Dendritic cell treated with granulocyte-macrophage colony-stimulating factor and Interleukin-4, amounts not matched to agents 40 ng/mL and 50 ng/mL, for 4 days (primary cell): ENCODE results near the gene KLHDC10.
"Not testable (repeated sequence)": the region's sequence is repeated elsewhere in the genome, so short reads cannot be mapped to it uniquely, and the experiment has no call there.

Source experiments
- H3K27ac Mint-ChIP-seq: one replicate; pipeline ENCODE4 v1.8.0; 2022; ENCODE audit warnings: mild to moderate bottlenecking, mixed read lengths
- H3K27me3 Mint-ChIP-seq: one replicate; pipeline ENCODE4 v1.8.0; 2022; ENCODE audit warnings: mild to moderate bottlenecking, mixed read lengths
- H3K36me3 Mint-ChIP-seq: one replicate; pipeline ENCODE4 v1.8.0; 2022; ENCODE audit warnings: low read depth, mixed read lengths
- H3K4me1 Mint-ChIP-seq: one replicate; pipeline ENCODE4 v1.8.0; 2022; ENCODE audit warnings: low read depth, mixed read lengths
- H3K4me3 Mint-ChIP-seq: one replicate; pipeline ENCODE4 v1.8.0; 2022; ENCODE audit warnings: mild to moderate bottlenecking, moderate library complexity, mixed read lengths
- H3K9me3 Mint-ChIP-seq: one replicate; pipeline ENCODE4 v1.8.0; 2022; ENCODE audit warnings: mixed read lengths
- intact Hi-C: fragments of 100-400 bp; cut with micrococcal nuclease; formaldehyde crosslinking; loops from one replicate; pipeline ENCODE4 v1.15.0; 2022

The KLHDC10 gene

DNA sequence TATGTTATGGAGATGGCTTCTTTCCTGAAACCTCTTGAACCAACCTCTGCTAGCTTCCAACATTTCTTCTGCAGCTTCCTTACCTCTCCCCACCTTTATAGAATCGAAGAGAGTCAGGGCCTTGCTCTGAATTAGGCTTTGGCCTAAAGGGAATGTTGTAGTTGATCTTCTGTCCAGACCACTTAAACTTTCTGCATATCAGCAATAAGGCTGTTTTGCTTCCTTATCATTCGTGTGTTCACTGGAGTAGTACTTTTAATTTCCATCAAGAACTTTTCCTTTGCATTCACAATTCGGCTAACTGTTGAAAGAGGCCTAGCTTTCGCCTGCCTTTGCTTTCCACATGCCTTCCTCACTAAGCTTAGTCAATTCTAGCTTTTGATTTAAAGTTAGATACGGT is 48.0 kb downstream of the KLHDC10 start:
- H3K4me3 Mint-ChIP-seq, result no peak overlapping the region
- H3K27me3 Mint-ChIP-seq, result no peaks in the 10 kb centered on the region
- intact Hi-C loops, result no loop called here
- no peak overlapping the region for H3K27ac Mint-ChIP-seq
- peaks cover 26% of the 10 kb centered on the region for H3K36me3 Mint-ChIP-seq
- H3K4me1 Mint-ChIP-seq, result no peaks in the 10 kb centered on the region
- no peaks in the 10 kb centered on the region for H3K9me3 Mint-ChIP-seq

DNA sequence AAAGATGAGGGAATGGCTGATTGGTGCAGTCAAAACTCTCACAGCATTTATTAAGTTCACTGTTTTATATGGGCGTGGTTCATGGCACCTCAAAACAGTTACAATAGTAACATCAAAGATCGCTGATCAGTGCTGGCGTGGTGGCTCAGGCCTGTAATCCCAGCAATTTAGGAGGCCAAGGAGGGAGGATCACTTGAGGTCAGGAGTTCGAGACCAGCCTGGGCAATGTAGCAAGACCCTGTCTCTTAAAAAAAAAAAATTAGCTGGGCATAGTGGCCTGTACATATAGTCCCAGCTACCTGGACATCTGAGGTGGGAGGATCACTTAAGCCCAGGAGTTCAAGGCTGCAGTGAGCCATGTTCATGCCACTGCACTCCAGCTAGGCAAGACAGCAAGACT is 48.5 kb downstream of the KLHDC10 start:
- Mint-ChIP-seq H3K4me3 (no peak overlapping the region), H3K36me3 (peaks cover 31% of the 10 kb centered on the region), H3K4me1 (no peaks in the 10 kb centered on the region), H3K27ac (no peak overlapping the region), H3K9me3 (no peaks in the 10 kb centered on the region), H3K27me3 (no peaks in the 10 kb centered on the region)
- intact Hi-C loops, result no loop called here

DNA sequence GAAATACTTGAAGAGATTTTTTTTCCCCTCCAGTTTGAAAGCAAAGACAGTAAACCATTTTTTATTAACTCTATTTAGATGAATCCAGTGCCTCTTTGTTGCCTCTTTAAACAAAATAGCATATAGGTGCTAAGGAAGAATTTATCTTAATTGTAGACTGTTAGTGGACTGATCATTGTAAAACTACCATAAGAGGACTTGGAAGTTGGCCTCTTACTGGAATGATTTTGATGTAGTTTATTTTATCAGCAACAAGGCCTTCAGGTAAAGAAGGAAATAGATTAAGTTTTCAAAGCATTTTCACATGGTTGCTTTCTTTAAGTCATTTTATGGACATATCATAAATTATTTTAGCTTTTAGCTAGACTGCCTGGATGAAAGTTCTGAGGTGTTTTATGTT is 53.2 kb downstream of the KLHDC10 start:
- no peak overlapping the region for H3K27ac Mint-ChIP-seq
- H3K4me1 Mint-ChIP-seq, result no peaks in the 10 kb centered on the region
- H3K9me3 Mint-ChIP-seq, result no peaks in the 10 kb centered on the region
- H3K4me3 Mint-ChIP-seq, result no peak overlapping the region
- H3K36me3 Mint-ChIP-seq, result peaks cover 69% of the 10 kb centered on the region
- intact Hi-C loops, result no loop called here
- no peaks in the 10 kb centered on the region for H3K27me3 Mint-ChIP-seq

DNA sequence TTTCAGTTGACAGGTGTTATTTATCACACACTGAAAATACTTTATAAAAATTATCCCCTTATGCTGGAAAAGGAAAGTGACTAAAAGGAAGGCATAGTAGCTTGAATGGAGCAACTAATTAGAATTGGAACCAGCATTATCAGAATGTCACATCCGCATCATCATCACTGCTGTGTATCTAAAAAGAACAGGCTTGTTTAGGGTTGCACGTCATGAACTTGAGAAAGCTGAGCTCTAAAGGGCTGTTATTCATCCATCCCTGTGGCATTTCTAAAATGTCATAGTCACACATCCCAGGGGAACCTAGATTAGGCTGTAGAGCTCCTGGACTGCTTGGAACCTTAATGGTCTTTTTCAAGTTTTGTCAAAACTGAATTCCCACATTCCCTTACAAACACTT is 54.4 kb downstream of the KLHDC10 start:
- H3K27me3 Mint-ChIP-seq, result no peaks in the 10 kb centered on the region
- intact Hi-C loops, result no loop called here
- no peak overlapping the region for H3K4me3 Mint-ChIP-seq
- H3K36me3 Mint-ChIP-seq, result peaks cover 81% of the 10 kb centered on the region
- H3K9me3 Mint-ChIP-seq, result no peaks in the 10 kb centered on the region
- H3K27ac Mint-ChIP-seq, result no peak overlapping the region
- H3K4me1 Mint-ChIP-seq, result no peaks in the 10 kb centered on the region

DNA sequence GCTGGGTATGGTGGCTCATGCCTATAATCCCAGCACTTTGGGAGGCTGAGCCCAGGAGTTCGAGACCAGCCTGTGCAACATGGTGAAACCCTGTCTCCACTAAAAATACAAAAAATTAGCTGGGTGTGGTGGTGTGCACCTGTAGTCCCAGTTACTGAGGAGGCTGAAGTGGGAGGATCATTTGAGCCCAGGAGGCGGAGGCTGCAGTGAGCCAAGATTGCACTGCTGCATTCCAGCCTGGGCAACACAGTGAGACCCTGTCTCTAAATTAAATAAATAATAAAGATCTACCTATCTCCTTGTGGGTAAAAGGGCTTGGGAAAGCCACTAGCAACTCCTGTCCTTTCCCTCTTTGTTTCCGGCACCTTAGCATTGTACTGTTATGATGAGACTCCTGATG is 56.5 kb downstream of the KLHDC10 start:
- H3K4me1 Mint-ChIP-seq, H3K4me3 Mint-ChIP-seq, H3K9me3 Mint-ChIP-seq, intact Hi-C loops, H3K27ac Mint-ChIP-seq, H3K27me3 Mint-ChIP-seq: not testable (repeated sequence)
- peaks cover 91% of the 10 kb centered on the region for H3K36me3 Mint-ChIP-seq

DNA sequence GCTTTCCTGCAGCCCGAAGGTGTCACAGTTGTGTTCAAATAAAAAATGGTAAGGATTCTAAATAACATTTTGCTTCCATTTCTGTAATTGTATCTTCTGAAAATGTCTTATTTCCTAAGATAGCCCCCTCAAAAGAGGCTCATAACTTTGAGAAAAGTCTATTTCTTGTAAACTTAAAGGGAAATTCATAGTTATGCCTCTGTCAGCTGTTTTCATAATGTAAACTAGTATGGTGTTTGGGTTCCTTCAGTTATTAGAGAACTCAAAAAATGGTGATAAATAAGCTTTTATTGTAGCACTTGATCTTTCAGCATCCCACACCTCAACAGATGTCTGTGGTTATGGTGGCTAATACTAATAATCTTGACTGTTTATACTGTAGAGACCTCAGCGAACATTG is 57.1 kb downstream of the KLHDC10 start:
- Mint-ChIP-seq H3K4me1 (no peaks in the 10 kb centered on the region), H3K27me3 (no peaks in the 10 kb centered on the region), H3K27ac (no peak overlapping the region), H3K36me3 (peaks cover 91% of the 10 kb centered on the region), H3K4me3 (no peak overlapping the region), H3K9me3 (no peaks in the 10 kb centered on the region)
- intact Hi-C loops, result no loop called here

DNA sequence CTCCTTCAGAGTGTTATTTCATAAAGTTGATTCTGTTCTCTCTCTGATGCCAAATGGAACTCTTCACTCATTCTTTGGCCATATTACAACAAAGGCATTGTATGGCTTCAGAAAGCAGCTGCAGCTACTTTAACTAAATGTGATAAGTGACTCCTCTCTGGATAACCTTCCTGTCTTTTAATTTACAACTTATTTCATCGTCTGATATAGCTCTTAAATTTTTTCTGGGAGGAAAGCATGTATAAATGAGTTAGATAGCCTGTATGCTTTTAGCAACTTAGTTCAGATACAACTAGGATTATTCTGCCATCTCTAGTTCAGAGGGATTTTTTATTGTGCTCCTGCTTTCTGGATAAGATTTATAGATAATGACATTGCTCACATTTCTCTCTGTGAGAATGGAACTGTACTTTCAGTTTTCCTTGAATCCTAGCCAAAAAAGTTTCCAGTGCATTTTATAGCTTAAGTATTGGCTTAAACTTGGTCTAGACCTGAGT is 57.5 kb downstream of the KLHDC10 start:
- Mint-ChIP-seq H3K4me1 (no peaks in the 10 kb centered on the region), H3K27me3 (no peaks in the 10 kb centered on the region), H3K27ac (no peak overlapping the region), H3K4me3 (no peak overlapping the region), H3K36me3 (peaks cover 88% of the 10 kb centered on the region), H3K9me3 (no peaks in the 10 kb centered on the region)
- intact Hi-C loops, result no loop called here

DNA sequence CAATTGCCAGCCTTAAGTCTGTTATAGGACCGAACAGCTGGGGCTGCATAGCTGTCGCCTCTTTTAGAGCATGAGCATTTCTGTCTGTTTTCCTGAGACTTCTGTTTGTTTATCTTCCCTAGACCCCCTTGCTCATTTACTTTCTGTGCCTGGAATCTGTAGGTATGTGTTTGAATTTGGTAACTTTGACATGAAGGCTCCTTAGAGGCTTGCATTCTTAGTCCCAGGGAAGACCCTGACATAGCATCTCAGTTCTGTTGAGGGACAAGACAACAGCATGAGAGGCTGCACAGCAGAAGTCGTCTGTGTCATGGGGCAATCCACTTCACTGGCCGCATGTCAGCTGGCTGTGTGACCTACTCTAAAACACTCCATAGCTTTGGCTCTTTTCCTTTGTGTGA is 58.7 kb downstream of the KLHDC10 start:
- intact Hi-C loops, result no loop called here
- peaks cover 80% of the 10 kb centered on the region for H3K36me3 Mint-ChIP-seq

DNA sequence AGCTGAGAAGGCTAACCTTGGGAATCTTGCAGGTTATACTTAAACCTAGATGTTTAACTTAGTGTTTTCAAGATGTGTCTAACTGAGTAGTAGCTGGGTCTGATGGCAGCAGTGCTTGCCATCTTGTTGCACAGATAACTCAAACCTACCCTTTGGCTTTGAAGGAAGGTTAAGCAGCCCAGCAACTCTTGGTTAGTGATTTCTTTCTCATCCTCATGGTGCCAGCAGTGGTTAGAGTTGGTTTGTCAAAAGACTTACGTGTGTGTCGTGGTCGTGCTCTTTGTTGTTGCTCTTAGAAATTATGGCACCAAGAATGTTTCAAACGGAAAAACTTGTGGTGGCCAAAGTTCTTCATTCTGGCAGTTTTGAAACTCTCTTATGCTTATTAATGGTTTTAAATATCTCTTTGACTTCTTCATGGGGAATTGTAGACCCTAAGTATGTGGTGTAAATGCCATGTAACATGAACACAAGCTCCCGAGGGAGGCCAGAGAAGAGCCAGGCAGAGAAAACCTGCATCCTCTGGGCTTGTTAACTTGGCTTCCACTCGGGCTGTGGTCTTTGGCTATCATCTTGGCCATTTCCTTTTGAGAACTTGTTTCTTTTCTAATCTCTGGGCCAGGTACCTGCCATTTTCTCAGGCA is 61.0 kb downstream of the KLHDC10 start:
- Mint-ChIP-seq H3K4me3 (no peak overlapping the region), H3K36me3 (peaks cover 83% of the 10 kb centered on the region), H3K27ac (no peak overlapping the region), H3K27me3 (no peaks in the 10 kb centered on the region), H3K4me1 (no peaks in the 10 kb centered on the region), H3K9me3 (no peaks in the 10 kb centered on the region)
- intact Hi-C loops, result no loop called here

More for the DNA sequence above, 58.7 kb downstream of the KLHDC10 start:
- Mint-ChIP-seq H3K9me3 (no peaks in the 10 kb centered on the region), H3K4me3 (no peak overlapping the region), H3K4me1 (no peaks in the 10 kb centered on the region), H3K27me3 (no peaks in the 10 kb centered on the region), H3K27ac (no peak overlapping the region)

DNA sequence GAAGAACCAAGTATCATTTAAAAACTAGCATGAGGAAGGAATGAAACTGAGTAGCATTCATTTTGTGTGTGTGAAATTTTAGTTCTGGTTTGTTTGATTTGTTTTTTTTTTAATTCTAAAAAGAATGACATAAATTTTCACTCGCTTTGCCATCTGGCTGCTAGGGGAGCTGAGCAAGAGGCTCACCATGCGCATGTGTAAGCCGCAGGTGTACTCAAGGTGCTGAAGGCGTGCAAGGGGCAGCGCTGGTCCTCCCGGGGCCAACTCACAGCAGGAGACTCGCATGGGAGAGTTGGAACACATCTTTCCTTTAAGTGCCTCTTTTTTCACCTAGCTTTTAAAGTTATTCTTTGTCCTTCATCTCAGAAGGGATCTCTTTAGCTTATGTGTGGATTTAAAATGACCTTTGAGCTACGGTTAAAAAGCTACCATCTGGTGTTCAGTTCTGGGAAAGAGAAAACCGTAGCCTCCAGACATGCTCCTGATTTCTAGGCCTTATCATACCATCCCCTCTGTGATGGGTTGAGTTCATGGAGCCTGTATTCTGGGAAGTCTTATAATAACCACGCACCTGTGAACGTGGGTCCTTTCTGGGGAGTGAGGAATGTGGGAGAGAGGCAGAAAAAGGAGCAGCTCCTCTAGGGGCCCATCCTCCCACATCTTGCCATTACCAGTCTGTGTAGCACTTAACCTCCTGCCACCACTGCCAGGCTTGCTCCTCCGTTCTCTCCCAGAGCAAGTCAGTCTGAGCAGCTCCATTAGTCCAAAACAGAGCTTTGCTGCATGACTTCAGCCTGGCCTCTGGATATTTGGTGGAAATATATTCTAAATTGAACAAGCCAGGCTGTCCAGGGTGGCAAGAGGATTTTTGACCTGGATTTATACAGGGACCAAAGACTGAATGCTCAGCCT is 61.9 kb downstream of the KLHDC10 start:
- intact Hi-C loops, result no loop called here
- Mint-ChIP-seq H3K36me3 (peaks cover 78% of the 10 kb centered on the region), H3K27ac (no peak overlapping the region), H3K27me3 (no peaks in the 10 kb centered on the region), H3K4me1 (no peaks in the 10 kb centered on the region), H3K9me3 (no peaks in the 10 kb centered on the region), H3K4me3 (no peak overlapping the region)

DNA sequence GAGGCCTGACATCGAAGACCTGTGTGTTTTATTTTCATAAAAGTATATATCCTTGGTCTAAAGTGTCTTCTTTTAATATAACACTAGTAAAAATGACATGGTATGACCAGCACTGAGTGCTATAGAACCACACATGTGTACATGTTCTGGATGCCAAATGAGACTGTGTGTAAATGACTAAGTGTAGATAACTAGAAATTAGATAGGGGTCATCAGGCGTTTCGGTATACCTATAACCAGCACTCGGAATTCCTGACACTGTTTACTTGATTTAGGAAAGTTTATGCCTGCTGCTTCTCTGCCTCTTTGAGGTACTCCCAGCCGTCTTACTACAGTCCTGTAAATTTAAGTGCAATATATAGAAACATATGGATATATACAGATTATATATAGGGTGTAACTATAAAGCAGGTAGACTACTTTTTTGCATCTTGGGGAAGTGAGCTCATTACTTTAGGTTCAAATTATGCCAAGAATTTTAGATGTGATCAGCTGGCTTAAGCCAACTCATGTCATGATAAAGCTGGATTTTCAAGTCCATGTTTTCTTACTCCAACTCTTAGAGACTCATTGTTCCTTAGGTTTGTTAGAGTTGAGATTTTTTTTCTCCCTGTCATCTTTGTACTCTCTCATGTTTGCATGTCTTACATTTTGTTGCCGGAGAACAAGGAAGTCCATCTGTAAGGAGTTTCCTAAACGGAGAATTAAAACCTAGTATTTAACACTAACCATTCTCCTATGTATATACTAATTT is 62.9 kb downstream of the KLHDC10 start:
- intact Hi-C loops, result no loop called here
- no peaks in the 10 kb centered on the region for H3K27me3 Mint-ChIP-seq
- H3K27ac Mint-ChIP-seq, result no peak overlapping the region
- H3K9me3 Mint-ChIP-seq, result no peaks in the 10 kb centered on the region
- no peaks in the 10 kb centered on the region for H3K4me1 Mint-ChIP-seq
- H3K36me3 Mint-ChIP-seq, result peaks cover 78% of the 10 kb centered on the region
- no peak overlapping the region for H3K4me3 Mint-ChIP-seq

DNA sequence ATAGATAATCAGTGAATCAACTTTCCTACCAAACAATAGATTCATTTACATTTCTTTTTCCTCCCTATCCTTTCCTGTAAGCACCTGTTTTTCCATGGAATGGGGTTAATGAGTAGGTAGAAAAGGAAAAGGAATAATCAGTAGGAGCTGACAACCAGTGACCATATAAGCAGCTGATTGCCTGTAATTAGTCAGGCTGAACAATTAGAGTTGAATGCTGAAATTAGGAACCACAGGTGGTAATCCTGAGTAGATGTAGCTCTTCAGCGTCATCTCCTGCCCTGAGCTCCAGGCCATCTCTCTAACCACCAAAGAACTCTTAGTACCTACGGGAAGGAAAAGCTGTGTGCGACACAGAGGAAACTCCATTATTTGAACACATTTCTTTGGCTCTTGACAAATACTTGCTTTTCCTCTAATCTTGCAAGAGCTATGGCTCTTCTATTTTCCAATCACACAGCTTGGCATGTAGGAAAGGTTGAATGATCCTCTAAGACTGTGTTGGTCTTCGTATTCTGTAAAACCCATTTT is 63.8 kb downstream of the KLHDC10 start:
- Mint-ChIP-seq H3K9me3 (no peaks in the 10 kb centered on the region), H3K4me3 (no peak overlapping the region), H3K4me1 (no peaks in the 10 kb centered on the region), H3K27ac (no peak overlapping the region), H3K36me3 (peaks cover 78% of the 10 kb centered on the region), H3K27me3 (no peaks in the 10 kb centered on the region)
- intact Hi-C loops, result no loop called here

DNA sequence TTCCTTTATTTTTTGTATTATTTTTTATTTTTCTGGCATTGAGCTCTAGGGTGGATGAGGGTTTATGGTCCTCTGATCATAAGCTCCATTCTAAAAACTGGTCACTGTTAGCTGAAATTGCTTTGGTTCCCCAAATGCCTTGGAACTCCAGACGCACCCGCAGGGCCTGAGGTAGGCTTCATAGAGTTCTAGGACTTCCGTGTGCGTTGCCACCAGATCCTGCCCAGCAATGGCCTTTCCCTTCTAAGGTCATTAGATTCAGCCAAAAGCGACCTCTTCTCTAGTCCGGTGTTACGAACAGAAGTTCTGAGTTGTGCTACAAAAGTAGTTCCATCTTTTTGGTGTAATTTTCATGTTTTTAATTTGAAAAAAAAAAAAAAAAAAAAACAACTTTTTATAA is 64.4 kb downstream of the KLHDC10 start:
- Mint-ChIP-seq H3K9me3 (no peaks in the 10 kb centered on the region), H3K36me3 (peaks cover 78% of the 10 kb centered on the region), H3K4me1 (no peaks in the 10 kb centered on the region), H3K27ac (no peak overlapping the region), H3K27me3 (no peaks in the 10 kb centered on the region), H3K4me3 (no peak overlapping the region)
- intact Hi-C loops, result no loop called here
